Activated T-cell treated with anti-CD3 and anti-CD28 coated beads, Interleukin-2, amount 50 U/mL, for 72 hours (primary cell): ENCODE measurements around the gene CAPN15. TPM values are rescaled to one million over a fixed set of nuclear protein-coding genes. Genes with fewer than 3 reads are reported as not detected.

Source experiments
- ATAC-seq, 2 donors: fragments of 150-1000 bp; cut with Tn5 transposase; replicated peaks in 1 of 2; 2 replicates each; pipeline ENCODE4 v1.10.0; 2021; ENCODE audit warnings: moderate library complexity in 2 of 2, mild to moderate bottlenecking in 1 of 2
- DNase-seq, 2 donors: peaks; one replicate each; pipeline ENCODE4 v3.0.0; 2021 to 2022; ENCODE audit warnings: mixed read lengths in 1 of 2
- H3K27ac Mint-ChIP-seq: one replicate; pipeline ENCODE4 v1.8.0; 2022; ENCODE audit warnings: mild to moderate bottlenecking, moderate library complexity, mixed read lengths
- H3K27me3 Mint-ChIP-seq: one replicate; pipeline ENCODE4 v1.8.0; 2022; ENCODE audit warnings: low read depth, mixed read lengths
- H3K36me3 Mint-ChIP-seq, 2 donors: one replicate each; pipeline ENCODE4 v1.8.0; 2022; ENCODE audit warnings: mixed read lengths in 2 of 2, mild to moderate bottlenecking in 1 of 2; ENCODE audit not compliant: insufficient read depth in 2 of 2
- H3K4me1 Mint-ChIP-seq: one replicate; pipeline ENCODE4 v1.8.0; 2022; ENCODE audit warnings: low read depth, mixed read lengths
- H3K4me3 Mint-ChIP-seq, 2 donors: one replicate each; pipeline ENCODE4 v1.8.0; 2022; ENCODE audit warnings: mild to moderate bottlenecking in 2 of 2, mixed read lengths in 2 of 2, moderate library complexity in 2 of 2
- H3K9me3 Mint-ChIP-seq, 2 donors: one replicate each; pipeline ENCODE4 v1.8.0; 2022; ENCODE audit warnings: mixed read lengths in 2 of 2
- total RNA-seq, 2 donors: library from RNA; stranded (reverse); gene quantifications; one replicate each; pipeline ENCODE4 v1.2.3, GENCODE V29; 2022

CAPN15 gene
- total RNA-seq, 2 donors from 2014 or later = 46.6 to 58.5 TPM

DNA sequence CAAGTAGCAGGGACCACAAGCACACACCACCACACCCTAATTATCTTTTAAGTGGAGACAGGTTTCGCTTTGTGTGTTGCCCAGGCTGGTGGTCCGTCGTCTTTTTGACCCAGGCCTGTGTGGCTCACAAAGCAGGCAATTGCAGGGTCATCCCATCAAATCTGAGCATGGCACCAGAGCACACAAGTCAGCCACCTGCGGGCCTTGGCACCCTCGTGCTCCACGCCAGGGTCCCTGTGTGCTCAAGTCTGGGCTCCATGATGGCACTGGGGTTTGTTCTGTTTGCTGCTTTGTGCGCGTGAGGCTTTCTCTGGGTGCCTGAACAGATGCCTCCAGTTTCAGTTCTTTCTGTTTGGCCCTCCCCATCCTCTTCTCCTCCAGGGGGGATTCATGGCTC, 2.4 kb upstream of the CAPN15 start:
- H3K27ac Mint-ChIP-seq = peak overlapping the region; percentile 94
- ATAC-seq (peak; percentile 0 to 1), DNase-seq (peak in 1 of 2 donors; percentile 35)
- H3K27me3 Mint-ChIP-seq = no peaks in the 10 kb centered on the region
- peaks cover 54% of the 10 kb centered on the region for H3K4me1 Mint-ChIP-seq
- peaks cover 2 to 3% of the 10 kb centered on the region in 2 donors for H3K36me3 Mint-ChIP-seq
- peak overlapping the region; percentile 85 to 87 for H3K4me3 Mint-ChIP-seq
- H3K9me3 Mint-ChIP-seq = no peaks in the 10 kb centered on the region

DNA sequence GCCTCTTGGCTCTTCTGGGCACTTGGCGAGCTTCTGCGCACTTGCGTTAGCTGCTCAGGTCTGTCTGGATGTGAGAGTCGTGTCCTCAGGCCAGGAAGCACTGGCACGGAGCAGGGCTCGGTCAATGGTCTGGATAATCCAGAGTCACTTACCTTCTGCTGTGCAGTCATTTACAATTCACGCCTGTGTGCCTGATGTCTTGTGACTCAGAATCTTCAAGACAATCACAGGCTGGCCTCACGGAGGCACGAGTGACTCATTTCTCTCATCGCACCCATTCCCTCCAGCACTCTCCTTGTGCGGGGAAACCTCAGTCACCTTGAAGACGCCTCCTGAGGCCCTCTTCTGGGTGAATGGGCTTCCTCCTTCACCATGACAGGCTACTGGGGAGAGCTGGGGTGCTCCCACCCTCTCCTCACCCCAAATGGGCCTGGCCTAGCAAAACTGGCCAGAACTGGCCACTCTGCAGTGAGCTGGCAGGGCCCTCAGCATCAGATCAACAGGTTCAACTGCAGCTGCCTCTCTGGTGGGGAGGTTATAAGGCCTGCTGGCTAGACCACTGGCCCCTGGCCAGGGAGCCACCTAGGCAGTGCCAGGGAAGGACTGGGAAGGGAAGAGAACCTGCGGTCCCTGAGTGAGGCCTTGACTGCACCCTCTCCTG, 1.9 kb upstream of the CAPN15 start:
- DNase-seq (peak; percentile 83 to 90), ATAC-seq (peak; percentile 71 to 73)
- H3K4me1 Mint-ChIP-seq = peaks cover 57% of the 10 kb centered on the region
- H3K27ac Mint-ChIP-seq = peak overlapping the region; percentile 94
- no peaks in the 10 kb centered on the region for H3K27me3 Mint-ChIP-seq
- peak overlapping the region; percentile 85 to 87 for H3K4me3 Mint-ChIP-seq
- H3K9me3 Mint-ChIP-seq = no peaks in the 10 kb centered on the region
- H3K36me3 Mint-ChIP-seq = peaks cover 2 to 3% of the 10 kb centered on the region in 2 donors

DNA sequence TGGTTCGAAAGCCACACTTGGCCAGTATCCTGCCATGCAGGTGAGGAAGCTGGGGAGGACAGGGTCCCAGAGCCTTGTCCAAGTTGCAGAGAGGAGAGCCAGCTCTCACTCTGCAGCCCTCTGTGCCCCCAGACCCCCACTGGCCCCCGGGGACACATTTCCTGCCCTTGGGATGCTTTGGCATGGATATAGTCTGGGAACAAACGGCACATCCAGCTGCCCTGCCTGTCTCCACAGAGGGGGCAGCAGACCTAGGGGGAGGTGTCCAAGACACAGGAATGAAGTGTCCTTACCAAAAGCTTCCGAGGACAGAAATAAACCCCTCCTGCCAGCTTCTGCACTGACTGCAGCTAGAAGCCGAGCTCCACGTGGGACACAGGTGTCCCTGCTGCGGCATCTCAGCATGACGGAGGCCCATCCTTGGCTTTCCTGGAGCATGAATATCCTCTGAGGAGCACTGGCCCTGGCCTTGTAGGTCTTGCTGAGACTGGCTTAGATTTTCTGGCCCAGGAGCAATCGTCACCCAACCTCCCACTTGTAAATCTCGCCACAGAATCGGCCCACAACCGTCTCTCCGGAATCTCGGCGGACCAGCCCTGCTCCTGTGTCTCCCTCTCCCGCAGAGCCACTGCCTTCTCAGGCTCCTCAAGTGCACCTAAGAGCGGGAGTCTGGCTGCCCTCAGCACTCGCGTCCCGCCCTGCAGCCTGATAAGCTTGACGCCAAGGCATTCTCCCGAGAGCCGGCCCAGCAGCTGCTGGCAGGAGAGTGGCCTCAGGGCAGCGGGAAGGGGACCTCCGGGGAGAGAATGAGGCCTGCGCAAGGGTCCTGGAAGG, 1.1 kb upstream of the CAPN15 start:
- H3K27me3 Mint-ChIP-seq = no peaks in the 10 kb centered on the region
- peaks cover 2 to 3% of the 10 kb centered on the region in 2 donors for H3K36me3 Mint-ChIP-seq
- no peak for DNase-seq
- ATAC-seq = no peak
- peak overlapping the region; percentile 85 to 87 for H3K4me3 Mint-ChIP-seq
- peak overlapping the region; percentile 75 for H3K27ac Mint-ChIP-seq
- H3K4me1 Mint-ChIP-seq = peaks cover 57% of the 10 kb centered on the region
- no peaks in the 10 kb centered on the region for H3K9me3 Mint-ChIP-seq

DNA sequence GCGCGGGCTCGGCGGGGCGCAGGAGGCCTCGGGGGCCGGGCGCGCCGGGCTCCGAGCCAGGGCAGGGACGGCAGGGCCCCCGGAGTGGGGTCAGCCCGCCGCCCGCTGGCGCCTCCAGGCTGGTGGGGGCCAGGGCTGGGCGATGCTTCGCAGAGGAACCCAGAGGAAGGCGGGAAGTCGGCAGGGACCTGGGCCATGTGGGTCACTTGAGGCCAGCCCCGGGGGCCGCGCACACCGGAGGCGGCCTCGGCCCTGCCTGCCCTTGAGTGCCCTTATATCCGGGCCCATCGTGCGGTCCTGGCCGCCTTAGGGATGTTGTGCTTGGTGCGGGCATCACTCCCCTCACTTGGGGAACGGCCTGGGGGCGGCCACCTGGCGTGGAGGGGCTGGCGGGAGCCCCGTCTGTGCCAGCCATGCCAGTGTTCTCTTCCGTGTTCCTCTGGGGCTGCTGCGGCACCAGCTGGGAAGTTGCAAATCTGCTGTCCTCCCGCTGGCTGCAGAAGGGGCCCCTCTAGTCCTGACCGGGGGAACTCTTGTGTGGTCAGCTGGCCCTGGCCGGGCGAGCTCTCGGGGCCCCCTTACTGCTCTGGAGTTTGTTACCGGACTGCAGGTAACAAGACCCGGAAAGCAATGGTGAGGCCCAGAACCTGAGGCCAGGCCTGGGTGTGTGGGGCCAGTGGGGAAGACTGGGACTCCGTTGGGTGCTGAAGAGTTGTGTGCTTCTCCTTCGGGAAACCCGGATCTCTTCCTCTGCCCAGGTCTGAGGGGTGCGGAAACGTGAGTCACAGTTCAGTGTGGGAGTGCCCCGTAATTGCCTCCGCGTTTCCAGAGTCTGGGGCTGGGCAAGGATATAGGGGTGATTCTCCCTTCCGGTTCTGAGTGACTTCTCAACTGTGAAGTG, 849 bp downstream of the CAPN15 start:
- H3K4me3 Mint-ChIP-seq = peak overlapping the region; percentile 92 to 96
- ATAC-seq (peak; percentile 1 to 8), DNase-seq (peak; percentile 44 to 46)
- peak overlapping the region; percentile 94 for H3K27ac Mint-ChIP-seq
- peaks cover 54% of the 10 kb centered on the region for H3K4me1 Mint-ChIP-seq
- no peaks in the 10 kb centered on the region for H3K27me3 Mint-ChIP-seq
- H3K36me3 Mint-ChIP-seq = peaks cover 2 to 3% of the 10 kb centered on the region in 2 donors
- no peaks in the 10 kb centered on the region for H3K9me3 Mint-ChIP-seq

DNA sequence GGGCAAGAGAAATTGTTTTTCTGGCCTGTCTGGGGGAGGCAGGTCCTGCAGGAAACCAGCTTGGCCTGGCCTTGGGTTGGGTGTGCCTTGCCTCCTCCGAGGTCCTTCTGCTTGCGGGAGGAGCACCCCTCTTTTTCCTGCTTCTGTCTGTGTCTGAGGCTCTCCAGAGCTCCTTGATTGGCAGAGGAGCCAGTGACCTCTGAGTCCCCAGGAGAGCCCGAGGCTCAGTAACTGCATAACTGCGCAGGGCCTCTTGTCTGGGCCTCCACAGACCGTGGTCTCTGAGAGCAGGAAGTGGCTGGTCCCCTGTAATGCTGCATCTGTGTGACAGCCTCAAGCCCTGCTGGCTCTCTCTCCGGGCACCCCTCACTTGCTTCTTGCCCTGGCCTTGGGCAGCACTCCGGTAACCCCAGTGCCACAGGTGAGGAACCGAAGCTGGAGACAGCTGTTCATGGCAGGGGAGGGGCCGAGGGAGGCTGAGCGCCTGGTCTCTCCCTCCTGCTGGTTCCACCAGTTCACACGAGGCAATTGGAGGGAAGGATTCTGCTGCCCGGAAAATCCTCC, 1.6 kb downstream of the CAPN15 start:
- Mint-ChIP-seq H3K4me3 (peak overlapping the region; percentile 92 to 96), H3K4me1 (peaks cover 47% of the 10 kb centered on the region), H3K27ac (peak overlapping the region; percentile 94), H3K27me3 (no peaks in the 10 kb centered on the region), H3K36me3 (peaks cover 2 to 3% of the 10 kb centered on the region in 2 donors), H3K9me3 (no peaks in the 10 kb centered on the region)
- DNase-seq = peak; percentile 28 to 32
- ATAC-seq = no peak

- peaks cover 37% of the 10 kb centered on the region for H3K4me1 Mint-ChIP-seq
- H3K4me3 Mint-ChIP-seq = peak overlapping the region; percentile 60 to 66
- ATAC-seq (no peak), DNase-seq (no peak)
- H3K9me3 Mint-ChIP-seq = no peaks in the 10 kb centered on the region
- peaks cover 2 to 3% of the 10 kb centered on the region in 2 donors for H3K36me3 Mint-ChIP-seq
- H3K27me3 Mint-ChIP-seq = no peaks in the 10 kb centered on the region
- H3K27ac Mint-ChIP-seq = peak overlapping the region; percentile 68
These were observed 2.8 kb downstream of the CAPN15 start for GRCh38 chr16:530111-530817.

- Mint-ChIP-seq H3K27ac (no peak overlapping the region), H3K27me3 (no peaks in the 10 kb centered on the region), H3K36me3 (peaks cover 2 to 3% of the 10 kb centered on the region in 2 donors), H3K4me1 (peaks cover 24% of the 10 kb centered on the region), H3K4me3 (no peak overlapping the region), H3K9me3 (no peaks in the 10 kb centered on the region)
- no peak for ATAC-seq
- DNase-seq = no peak
These were observed 4.1 kb downstream of the CAPN15 start for GRCh38 chr16:531494-532125.

DNA sequence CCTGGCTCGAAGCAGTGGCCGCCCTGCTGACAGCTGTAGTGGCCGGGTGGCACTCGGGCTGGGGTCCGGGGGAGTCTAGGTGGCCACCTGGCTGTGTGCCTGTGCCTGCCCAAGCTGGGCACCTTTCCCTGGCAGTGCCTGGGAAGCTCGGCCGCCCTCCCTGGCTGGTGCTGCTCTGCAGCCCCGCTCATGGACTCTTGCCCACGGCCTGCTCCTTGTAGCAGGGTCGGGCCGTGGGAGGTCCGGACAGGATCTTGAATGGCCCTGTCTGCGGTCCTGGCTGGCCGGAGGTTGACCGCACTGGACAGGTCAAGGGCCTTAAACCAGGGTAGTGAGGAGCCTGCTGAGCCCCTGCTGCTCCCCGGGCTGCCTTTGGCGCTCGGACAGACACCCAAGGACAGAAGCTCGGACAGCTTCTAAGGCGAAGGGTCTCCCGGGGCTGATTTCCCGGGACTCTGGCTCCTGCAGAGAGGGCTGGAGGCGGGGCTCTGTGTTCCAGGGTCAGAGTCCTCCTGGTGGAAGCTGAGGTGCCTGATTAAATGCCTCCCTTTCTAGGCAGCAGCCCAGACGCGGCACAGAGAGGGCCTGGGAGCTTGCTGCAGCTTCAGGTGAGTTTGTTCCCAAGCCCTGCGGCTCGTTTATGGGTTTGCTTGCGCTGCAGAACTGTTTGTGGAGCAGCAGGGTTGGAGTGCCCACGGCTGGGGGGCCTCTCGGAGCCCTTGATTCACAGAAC, 6.0 kb downstream of the CAPN15 start:
- DNase-seq (no peak), ATAC-seq (no peak)
- Mint-ChIP-seq H3K9me3 (no peaks in the 10 kb centered on the region), H3K27me3 (no peaks in the 10 kb centered on the region), H3K4me1 (peaks cover 19% of the 10 kb centered on the region), H3K4me3 (no peak overlapping the region), H3K36me3 (peaks cover 2 to 3% of the 10 kb centered on the region in 2 donors), H3K27ac (no peak overlapping the region)

- no peak overlapping the region for H3K4me3 Mint-ChIP-seq
- no peaks in the 10 kb centered on the region for H3K9me3 Mint-ChIP-seq
- ATAC-seq (no peak), DNase-seq (no peak)
- H3K27me3 Mint-ChIP-seq = no peaks in the 10 kb centered on the region
- H3K4me1 Mint-ChIP-seq = peaks cover 14% of the 10 kb centered on the region
- H3K27ac Mint-ChIP-seq = no peak overlapping the region
- H3K36me3 Mint-ChIP-seq = peaks cover 0 to 3% of the 10 kb centered on the region in 2 donors
These were observed 6.6 kb downstream of the CAPN15 start for GRCh38 chr16:534135-534534.

GRCh38 chr16:534856-535445, 7.4 kb downstream of the CAPN15 start:
- Mint-ChIP-seq H3K36me3 (peaks cover 0 to 2% of the 10 kb centered on the region in 2 donors), H3K27me3 (no peaks in the 10 kb centered on the region), H3K4me1 (peaks cover 6% of the 10 kb centered on the region), H3K4me3 (no peak overlapping the region), H3K27ac (no peak overlapping the region), H3K9me3 (no peaks in the 10 kb centered on the region)
- ATAC-seq (no peak), DNase-seq (no peak)
